D721Med (cell line): ENCODE measurements around the gene ARHGEF17.
"Not testable (repeated sequence)": the region's sequence is repeated elsewhere in the genome, so short reads cannot be mapped to it uniquely, and the experiment has no call there.

Source experiments
- DNase-seq: peaks from one replicate; pipeline ENCODE4 v3.0.0; 2011; ENCODE audit warnings: low spot score; ENCODE audit not compliant: insufficient read length
- FAIRE-seq: peaks from 2 replicates; lab custom pipeline; 2011; peaks lifted over from hg19 to GRCh38; lab: Jason Lieb, UNC
- CTCF ChIP-seq: IDR thresholded peaks from 2 replicates; pipeline ENCODE4 v1.5.1; 2012; ENCODE audit warnings: mild to moderate bottlenecking, control low read depth; ENCODE audit not compliant: insufficient read depth; ENCODE audit errors: missing control alignments

ARHGEF17 gene

DNA sequence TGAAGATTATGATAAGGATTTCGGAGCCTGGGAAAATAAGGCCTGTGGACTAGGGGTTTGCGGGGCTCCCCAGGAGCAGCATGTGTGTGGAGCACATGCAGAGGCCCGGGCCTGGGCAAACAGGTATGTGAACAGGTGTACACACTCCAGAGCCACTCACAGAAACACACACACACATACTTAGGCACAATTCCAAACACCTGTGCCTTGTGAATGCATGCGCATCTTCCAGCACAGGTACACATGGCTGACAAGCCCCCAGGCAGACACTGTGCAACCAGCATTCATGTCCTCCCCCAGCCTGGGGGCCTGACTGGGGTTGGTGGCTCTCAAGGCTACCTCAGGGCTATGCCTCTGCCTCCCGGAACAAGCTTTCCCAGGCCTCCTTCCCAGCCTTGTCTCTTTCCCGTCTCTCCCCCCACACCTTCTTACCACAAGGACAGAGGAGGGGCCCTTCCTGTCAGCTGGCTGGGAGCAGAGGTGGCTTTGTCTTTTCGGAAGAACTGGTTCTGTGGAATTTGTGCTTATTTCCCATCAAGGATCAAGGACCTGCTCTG is 38.5 kb upstream of the ARHGEF17 start:
- no peak for FAIRE-seq
- no peak for TF ChIP-seq CTCF
- no peak for DNase-seq

- no peak for FAIRE-seq
- no peak for TF ChIP-seq CTCF
- no peak for DNase-seq
These were observed 37.8 kb upstream of the ARHGEF17 start for GRCh38 chr11:73270016-73270854.

DNA sequence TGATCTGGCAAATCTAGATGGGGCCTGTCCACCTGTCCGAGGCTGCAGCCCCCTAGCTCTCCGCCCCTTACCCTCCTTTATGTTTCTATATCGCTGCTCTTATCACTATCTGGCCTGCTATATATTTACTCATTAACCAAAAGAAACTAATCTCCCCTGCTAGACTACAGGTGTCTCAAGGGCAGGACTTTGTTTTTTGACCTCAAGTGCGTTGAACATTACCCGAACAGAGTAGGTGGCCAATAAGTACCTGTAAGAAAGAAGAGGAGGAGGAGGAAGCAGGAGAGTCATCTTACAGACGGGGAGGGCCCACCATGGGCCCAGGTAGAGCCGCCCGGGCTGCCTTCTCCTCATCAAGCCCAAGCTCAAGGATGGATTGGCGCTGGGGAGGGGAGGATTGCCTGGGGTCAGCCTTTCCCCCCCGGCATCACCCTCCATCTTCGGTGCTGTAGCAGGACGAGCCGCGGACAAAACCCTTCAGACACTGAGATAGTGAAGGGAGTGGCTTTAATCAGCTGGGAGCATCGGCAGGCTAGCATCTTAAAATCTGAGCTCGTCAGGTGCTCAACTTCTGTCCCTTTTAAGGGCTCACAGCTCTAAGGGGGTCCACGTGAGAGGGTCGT is 37.1 kb upstream of the ARHGEF17 start:
- DNase-seq (no peak), FAIRE-seq (no peak)
- TF ChIP-seq CTCF = no peak

DNA sequence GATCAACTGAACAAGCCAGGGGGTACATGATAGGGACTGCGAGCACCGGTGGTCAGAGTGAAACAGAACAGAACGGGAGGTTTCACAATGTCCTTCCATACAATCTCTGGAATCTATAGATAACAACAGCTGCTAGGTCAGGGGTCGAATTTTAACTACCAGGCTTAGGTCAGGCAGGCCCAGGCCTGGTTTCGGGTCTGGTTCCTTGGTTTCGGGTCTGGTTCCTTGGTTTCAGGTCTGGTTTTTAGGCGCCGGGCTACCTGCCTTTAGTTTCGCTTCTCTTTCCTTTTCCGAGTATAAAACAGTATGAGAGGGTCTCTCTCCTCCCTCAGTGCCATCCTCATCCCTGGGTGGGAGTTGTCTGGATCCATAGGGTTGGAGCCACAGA is 36.6 kb upstream of the ARHGEF17 start:
- not testable (repeated sequence) for DNase-seq, FAIRE-seq

GRCh38 chr11:73271936-73272679 is 36.0 kb upstream of the ARHGEF17 start, which contains the start of gene P2RY6:
Gene P2RY6, plus strand, starts transcription at chr11:73272338. Its CDS starts 24,181 bp downstream, at chr11:73296519.
- DNase-seq = no peak
- no peak for TF ChIP-seq CTCF
- no peak for FAIRE-seq

DNA sequence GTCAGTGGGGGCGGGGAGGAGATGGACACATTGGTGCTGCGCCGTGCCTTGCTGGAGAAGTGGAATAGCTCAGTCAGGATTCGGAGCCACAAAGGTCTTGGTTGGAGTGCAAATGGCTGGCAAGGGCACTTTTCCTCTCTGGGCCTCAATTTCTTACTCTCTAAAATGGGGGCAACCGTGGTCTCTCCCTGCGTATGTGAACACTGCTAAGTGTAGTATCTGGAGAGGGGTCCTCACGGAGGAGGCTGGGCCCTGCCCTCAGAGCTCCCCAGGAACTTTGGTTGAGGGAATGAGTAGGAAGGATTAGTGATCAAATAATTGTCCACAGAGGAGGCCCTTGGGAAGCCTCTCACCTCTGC is 35.4 kb upstream of the ARHGEF17 start:
- DNase-seq (no peak), FAIRE-seq (no peak)
- TF ChIP-seq CTCF = no peak

- DNase-seq = no peak
- no peak for FAIRE-seq
- no peak for TF ChIP-seq CTCF
These were observed 34.7 kb upstream of the ARHGEF17 start for GRCh38 chr11:73273222-73273895.

- not testable (repeated sequence) for FAIRE-seq, DNase-seq
These were observed 33.9 kb upstream of the ARHGEF17 start for GRCh38 chr11:73274191-73274590.
